HepG2 (cell line): ENCODE results near the gene TCF12. TPM values are rescaled to one million over a fixed set of nuclear protein-coding genes. Genes with fewer than 3 reads are reported as not detected.

ENCODE experiments used
- ETV6 ChIP-seq: sonication (generic); formaldehyde crosslinking; conservative IDR thresholded peaks from 2 replicates; pipeline ENCODE4 v1.4.0; 2020; ENCODE audit warnings: missing genetic modification reagents
- JDP2 ChIP-seq: sonication (generic); formaldehyde crosslinking; IDR thresholded peaks from 2 replicates; pipeline ENCODE4 v1.8.1; 2022; ENCODE audit warnings: missing genetic modification reagents, borderline replicate concordance
- MXD4 ChIP-seq: IDR thresholded peaks from 2 replicates; pipeline ENCODE4 v1.6.1; 2016; ENCODE audit warnings: mild to moderate bottlenecking, missing biosample characterization, missing genetic modification reagents
- NFIC ChIP-seq: IDR thresholded peaks from 2 replicates; pipeline ENCODE4 v1.6.1; 2012; ENCODE audit warnings: mild to moderate bottlenecking, low read length, inconsistent platforms
- NFKBIZ ChIP-seq: IDR thresholded peaks from 2 replicates; pipeline ENCODE4 v1.6.1; 2018; ENCODE audit warnings: missing genetic modification reagents, missing compliant biosample characterization
- NFRKB ChIP-seq: fragments of 450-650 bp; IDR thresholded peaks from 2 replicates; pipeline ENCODE4 v1.6.1; 2017
- NFYC ChIP-seq: IDR thresholded peaks from 2 replicates; pipeline ENCODE4 v1.6.1; 2016; ENCODE audit warnings: missing genetic modification reagents, missing compliant biosample characterization
- PHF5A ChIP-seq: IDR thresholded peaks from one replicate; pipeline ENCODE4 v1.6.1; 2018; ENCODE audit warnings: low read depth, missing genetic modification reagents; ENCODE audit not compliant: unreplicated experiment
- RNF219 ChIP-seq: sonication (generic); formaldehyde crosslinking; IDR thresholded peaks from 2 replicates; pipeline ENCODE4 v1.5.0; 2020; ENCODE audit warnings: mild to moderate bottlenecking, missing genetic modification reagents
- SP140L ChIP-seq: sonication (generic); formaldehyde crosslinking; IDR thresholded peaks from 2 replicates; pipeline ENCODE4 v1.4.0; 2020; ENCODE audit warnings: missing genetic modification reagents, borderline replicate concordance
- TFE3 ChIP-seq: IDR thresholded peaks from 2 replicates; pipeline ENCODE4 v1.6.1; 2016
- THRA ChIP-seq: sonication (generic); formaldehyde crosslinking; IDR thresholded peaks from 2 replicates; pipeline ENCODE4 v1.4.0; 2020; ENCODE audit warnings: missing genetic modification reagents, borderline replicate concordance
- TSC22D2 ChIP-seq: sonication (generic); formaldehyde crosslinking; IDR thresholded peaks from 2 replicates; pipeline ENCODE4 v1.5.1; 2020; ENCODE audit warnings: missing genetic modification reagents, mild to moderate bottlenecking, borderline replicate concordance
- ZBTB42 ChIP-seq: sonication (generic); formaldehyde crosslinking; IDR thresholded peaks from 2 replicates; pipeline ENCODE4 v1.5.0; 2020; ENCODE audit warnings: mild to moderate bottlenecking, missing genetic modification reagents
- ZBTB8A ChIP-seq: sonication (generic); formaldehyde crosslinking; IDR thresholded peaks from 2 replicates; pipeline ENCODE4 v1.4.0; 2020; ENCODE audit warnings: mild to moderate bottlenecking, low read depth, missing genetic modification reagents, borderline replicate concordance
- ZFP36L2 ChIP-seq: sonication (generic); formaldehyde crosslinking; IDR thresholded peaks from 2 replicates; pipeline ENCODE4 v1.4.0; 2020; ENCODE audit warnings: missing genetic modification reagents
- ZNF234 ChIP-seq: sonication (generic); formaldehyde crosslinking; conservative IDR thresholded peaks from 2 replicates; pipeline ENCODE4 v1.5.1; 2020; ENCODE audit warnings: mild to moderate bottlenecking, missing genetic modification reagents
- ZNF292 ChIP-seq: sonication (generic); formaldehyde crosslinking; IDR thresholded peaks from 2 replicates; pipeline ENCODE4 v1.8.1; 2022; ENCODE audit warnings: mild to moderate bottlenecking, low read depth, missing genetic modification reagents, borderline replicate concordance
- ZNF709 ChIP-seq: sonication (generic); formaldehyde crosslinking; IDR thresholded peaks from 2 replicates; pipeline ENCODE4 v1.5.0; 2020; ENCODE audit warnings: mild to moderate bottlenecking, missing genetic modification reagents
- ZNF850 ChIP-seq: sonication (generic); formaldehyde crosslinking; conservative IDR thresholded peaks from 2 replicates; pipeline ENCODE4 v1.9.0; 2021; ENCODE audit warnings: mild to moderate bottlenecking, missing genetic modification reagents
- ZSCAN31 ChIP-seq: sonication (generic); formaldehyde crosslinking; IDR thresholded peaks from 2 replicates; pipeline ENCODE4 v1.5.0; 2020; ENCODE audit warnings: low read depth, mild to moderate bottlenecking, missing genetic modification reagents
- polyA plus RNA-seq, 8 experiments: library from polyadenylated mRNA; depleted of rRNA in 3 of 8; stranded (reverse) in 7 of 8; unstranded in 1 of 8; fragments of >200 nt; fragmentation: Illumina TruSeq in 4 of 8; extraction: Trizol in 4 of 8; gene quantifications; 2 replicates each; pipeline versions ENCODE4 v1.2.1 to v1.2.3, GENCODE V29; 2011 to 2016; ENCODE audit warnings: low read depth in 4 of 8, missing spikeins in 1 of 8, mixed read lengths in 1 of 8; ENCODE audit not compliant: insufficient read depth in 1 of 8
- total RNA-seq, 5 experiments: library from RNA; depleted of rRNA; stranded (reverse); fragments of >200 nt; fragmentation: Illumina TruSeq; extraction: Trizol; gene quantifications; 2 replicates each; pipeline ENCODE4 v1.2.3, GENCODE V29; 2016; ENCODE audit warnings: low read depth in 1 of 5
- TF ChIP-seq, protein P1 (sequence below): fragments of 450-650 bp; IDR thresholded peaks from 2 replicates; pipeline ENCODE4 v1.6.1; 2017
- TF ChIP-seq, protein P2 (sequence below): IDR thresholded peaks from 2 replicates; pipeline ENCODE4 v1.6.1; 2016; ENCODE audit warnings: control low read depth

Gene TCF12
- total and polyA plus RNA-seq, 2 of the 13 experiments (the other 11 are each of a cell fraction or from before 2014, with no cell fraction given), result 48.6 to 51.1 TPM

- TF ChIP-seq ZBTB42 (CRISPR knock-in tag), result 0 out of 2 replicates have a peak, but pooled peaks have one; percentile 64
- peak; percentile 72 for TF ChIP-seq TSC22D2
- peak; percentile 68; the same call in 1 of the 2 replicates for TF ChIP-seq JDP2 (CRISPR knock-in tag)
- TF ChIP-seq THRA (CRISPR knock-in tag), result peak; percentile 34; the same call in 1 of the 2 replicates
- peak; percentile 87 for TF ChIP-seq NFYC (CRISPR knock-in tag)
- TF ChIP-seq SP140L, result no peak
- TF ChIP-seq ZNF850 (CRISPR knock-in tag), result no peak; the same call in 1 of the 2 replicates
- 0 out of 2 replicates have a peak, but pooled peaks have one; percentile 37 for TF ChIP-seq RNF219 (CRISPR knock-in tag)
- peak; percentile 94 for TF ChIP-seq ZNF234 (CRISPR knock-in tag)
- TF ChIP-seq NFKBIZ (CRISPR knock-in tag), result peak; percentile 51; the same call in 1 of the 2 replicates
- peak; percentile 70; the same call in 1 of the 2 replicates for TF ChIP-seq MXD4 (CRISPR knock-in tag)
- TF ChIP-seq ZNF709 (CRISPR knock-in tag), result peak; percentile 95
- TF ChIP-seq, protein P1, sequence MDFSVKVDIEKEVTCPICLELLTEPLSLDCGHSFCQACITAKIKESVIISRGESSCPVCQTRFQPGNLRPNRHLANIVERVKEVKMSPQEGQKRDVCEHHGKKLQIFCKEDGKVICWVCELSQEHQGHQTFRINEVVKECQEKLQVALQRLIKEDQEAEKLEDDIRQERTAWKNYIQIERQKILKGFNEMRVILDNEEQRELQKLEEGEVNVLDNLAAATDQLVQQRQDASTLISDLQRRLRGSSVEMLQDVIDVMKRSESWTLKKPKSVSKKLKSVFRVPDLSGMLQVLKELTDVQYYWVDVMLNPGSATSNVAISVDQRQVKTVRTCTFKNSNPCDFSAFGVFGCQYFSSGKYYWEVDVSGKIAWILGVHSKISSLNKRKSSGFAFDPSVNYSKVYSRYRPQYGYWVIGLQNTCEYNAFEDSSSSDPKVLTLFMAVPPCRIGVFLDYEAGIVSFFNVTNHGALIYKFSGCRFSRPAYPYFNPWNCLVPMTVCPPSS, result no peak
- TF ChIP-seq ZBTB8A (CRISPR knock-in tag), result no peak
- peak; percentile 19; the same call in 1 of the 2 replicates for TF ChIP-seq NFIC
- TF ChIP-seq PHF5A (CRISPR knock-in tag), result no peak
- TF ChIP-seq ZSCAN31, result peak; percentile 94
- no peak for TF ChIP-seq ETV6 (CRISPR knock-in tag)
- peak; percentile 86 for TF ChIP-seq TFE3 (CRISPR knock-in tag)
- no peak for TF ChIP-seq NFRKB
- TF ChIP-seq ZFP36L2, result no peak
- TF ChIP-seq, protein P2, sequence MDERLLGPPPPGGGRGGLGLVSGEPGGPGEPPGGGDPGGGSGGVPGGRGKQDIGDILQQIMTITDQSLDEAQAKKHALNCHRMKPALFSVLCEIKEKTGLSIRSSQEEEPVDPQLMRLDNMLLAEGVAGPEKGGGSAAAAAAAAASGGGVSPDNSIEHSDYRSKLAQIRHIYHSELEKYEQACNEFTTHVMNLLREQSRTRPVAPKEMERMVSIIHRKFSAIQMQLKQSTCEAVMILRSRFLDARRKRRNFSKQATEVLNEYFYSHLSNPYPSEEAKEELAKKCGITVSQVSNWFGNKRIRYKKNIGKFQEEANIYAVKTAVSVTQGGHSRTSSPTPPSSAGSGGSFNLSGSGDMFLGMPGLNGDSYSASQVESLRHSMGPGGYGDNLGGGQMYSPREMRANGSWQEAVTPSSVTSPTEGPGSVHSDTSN (CRISPR knock-in tag), result peak; percentile 74
- TF ChIP-seq ZNF292, result peak; percentile 6; the same call in 1 of the 2 replicates
These were observed 31.3 kb upstream of the TCF12 start (continued) for GRCh38 chr15:56886932-56887781.
